Measurements from ENCODE around the gene CEP89.

DNA sequence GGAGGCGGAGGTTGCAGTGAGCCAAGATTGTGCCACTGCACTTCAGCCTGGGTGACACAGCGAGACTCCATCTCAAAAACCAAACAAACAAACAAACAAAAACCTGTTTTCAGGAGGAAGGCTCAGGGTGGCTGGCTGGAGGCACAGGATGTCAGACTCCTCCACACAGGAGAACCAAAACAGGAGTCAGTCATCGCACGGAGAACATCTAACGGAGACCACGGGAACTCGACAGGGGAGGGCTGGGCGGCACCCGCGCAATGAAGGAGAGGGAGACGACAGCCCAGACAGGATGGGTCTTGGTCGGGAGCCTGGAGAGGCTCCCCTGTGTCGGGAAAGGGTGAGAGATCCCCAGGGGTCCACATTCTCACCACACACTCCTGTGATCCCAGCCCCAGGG is 81.4 kb downstream of the CEP89 start:
- TF ChIP-seq, protein P1, sequence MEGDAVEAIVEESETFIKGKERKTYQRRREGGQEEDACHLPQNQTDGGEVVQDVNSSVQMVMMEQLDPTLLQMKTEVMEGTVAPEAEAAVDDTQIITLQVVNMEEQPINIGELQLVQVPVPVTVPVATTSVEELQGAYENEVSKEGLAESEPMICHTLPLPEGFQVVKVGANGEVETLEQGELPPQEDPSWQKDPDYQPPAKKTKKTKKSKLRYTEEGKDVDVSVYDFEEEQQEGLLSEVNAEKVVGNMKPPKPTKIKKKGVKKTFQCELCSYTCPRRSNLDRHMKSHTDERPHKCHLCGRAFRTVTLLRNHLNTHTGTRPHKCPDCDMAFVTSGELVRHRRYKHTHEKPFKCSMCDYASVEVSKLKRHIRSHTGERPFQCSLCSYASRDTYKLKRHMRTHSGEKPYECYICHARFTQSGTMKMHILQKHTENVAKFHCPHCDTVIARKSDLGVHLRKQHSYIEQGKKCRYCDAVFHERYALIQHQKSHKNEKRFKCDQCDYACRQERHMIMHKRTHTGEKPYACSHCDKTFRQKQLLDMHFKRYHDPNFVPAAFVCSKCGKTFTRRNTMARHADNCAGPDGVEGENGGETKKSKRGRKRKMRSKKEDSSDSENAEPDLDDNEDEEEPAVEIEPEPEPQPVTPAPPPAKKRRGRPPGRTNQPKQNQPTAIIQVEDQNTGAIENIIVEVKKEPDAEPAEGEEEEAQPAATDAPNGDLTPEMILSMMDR (IDR thresholded peaks at IDR 0.05; ENCODE audit: insufficient read depth, low read length, poor library complexity, severe bottlenecking), result no peak
- no peak for TF ChIP-seq EZH2phosphoT487 (conservative IDR thresholded peaks at IDR 0.05; ENCODE audit: low read length)
